Measurements from ENCODE around the gene GRAMD2B. TPM values are rescaled to one million over a fixed set of nuclear protein-coding genes. Genes with fewer than 3 reads are reported as not detected.

GRAMD2B gene
- total RNA-seq, 1 donor from 2014 or later: 29.1 TPM

DNA sequence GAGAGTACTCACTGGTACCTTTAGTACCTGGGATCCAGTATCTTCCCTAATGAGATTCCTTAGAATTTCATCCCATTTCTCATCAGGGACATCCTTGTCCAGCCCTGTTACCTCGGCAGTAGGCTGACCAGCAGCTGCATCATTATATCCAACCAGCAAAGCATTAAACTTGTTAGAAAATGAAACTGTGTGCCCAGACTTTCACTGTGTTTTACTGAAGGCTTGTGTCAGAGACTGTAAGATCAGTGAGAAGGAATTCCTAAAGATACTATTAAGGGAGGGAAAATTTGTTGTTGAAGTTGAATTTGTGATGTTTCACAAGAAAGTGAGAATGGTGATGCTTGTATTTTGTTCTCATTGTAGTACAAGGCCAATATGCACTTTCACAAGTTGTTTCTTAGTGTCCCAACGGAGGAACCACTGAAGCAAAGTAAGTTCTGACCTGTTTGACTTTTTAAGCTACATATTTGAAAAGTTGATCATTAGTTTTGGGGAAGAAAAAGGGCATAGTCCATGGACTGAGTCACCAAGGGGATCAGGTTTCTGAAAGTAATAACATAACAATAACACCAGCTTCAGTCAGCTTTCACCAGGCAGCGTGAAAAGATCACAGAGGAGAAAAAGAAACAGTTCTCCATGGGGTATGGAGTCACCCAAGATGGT, 48.8 kb downstream of the GRAMD2B start:
- Mint-ChIP-seq H3K27me3 (ENCODE audit: low read depth, unreplicated experiment) (no peaks in the 10 kb centered on the region), H3K9me3 (ENCODE audit: unreplicated experiment) (no peaks in the 10 kb centered on the region), H3K4me1 (ENCODE audit: low read depth, unreplicated experiment) (peaks cover 15% of the 10 kb centered on the region), H3K27ac (ENCODE audit: unreplicated experiment) (peak overlapping the region; percentile 81), H3K4me3 (ENCODE audit: unreplicated experiment) (peak overlapping the region; percentile 34), H3K36me3 (ENCODE audit: low read depth, unreplicated experiment) (peaks cover 16% of the 10 kb centered on the region)
- H3K27me3 ChIP-seq (ENCODE audit: insufficient read depth, low read length): no peaks in the 10 kb centered on the region
- no peaks in the 10 kb centered on the region for H3K9me3 ChIP-seq (ENCODE audit: insufficient read depth, low read depth, low read length)
- TF ChIP-seq, protein P1, sequence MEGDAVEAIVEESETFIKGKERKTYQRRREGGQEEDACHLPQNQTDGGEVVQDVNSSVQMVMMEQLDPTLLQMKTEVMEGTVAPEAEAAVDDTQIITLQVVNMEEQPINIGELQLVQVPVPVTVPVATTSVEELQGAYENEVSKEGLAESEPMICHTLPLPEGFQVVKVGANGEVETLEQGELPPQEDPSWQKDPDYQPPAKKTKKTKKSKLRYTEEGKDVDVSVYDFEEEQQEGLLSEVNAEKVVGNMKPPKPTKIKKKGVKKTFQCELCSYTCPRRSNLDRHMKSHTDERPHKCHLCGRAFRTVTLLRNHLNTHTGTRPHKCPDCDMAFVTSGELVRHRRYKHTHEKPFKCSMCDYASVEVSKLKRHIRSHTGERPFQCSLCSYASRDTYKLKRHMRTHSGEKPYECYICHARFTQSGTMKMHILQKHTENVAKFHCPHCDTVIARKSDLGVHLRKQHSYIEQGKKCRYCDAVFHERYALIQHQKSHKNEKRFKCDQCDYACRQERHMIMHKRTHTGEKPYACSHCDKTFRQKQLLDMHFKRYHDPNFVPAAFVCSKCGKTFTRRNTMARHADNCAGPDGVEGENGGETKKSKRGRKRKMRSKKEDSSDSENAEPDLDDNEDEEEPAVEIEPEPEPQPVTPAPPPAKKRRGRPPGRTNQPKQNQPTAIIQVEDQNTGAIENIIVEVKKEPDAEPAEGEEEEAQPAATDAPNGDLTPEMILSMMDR (IDR thresholded peaks at IDR 0.05; ENCODE audit: insufficient read depth, low read depth, low read length): no peak
- peak overlapping the region; percentile 62 for H3K27ac ChIP-seq (ENCODE audit: low read depth, low read length)
- no peaks in the 10 kb centered on the region for H3K79me2 ChIP-seq (ENCODE audit: insufficient read depth, low read length)
- H3K36me3 ChIP-seq (ENCODE audit: insufficient read depth, low read length): peaks cover 15% of the 10 kb centered on the region
- H2AFZ ChIP-seq (ENCODE audit: low read depth, low read length): no peak overlapping the region
- FAIRE-seq (peak; percentile 90), DNase-seq (ENCODE audit: low read depth) (peak; percentile 81)
- H4K20me1 ChIP-seq (ENCODE audit: insufficient read depth, low read length): no peaks in the 10 kb centered on the region
- H3K4me3 ChIP-seq (ENCODE audit: insufficient read depth, low read depth, low read length): no peak overlapping the region
- H3K4me1 ChIP-seq (ENCODE audit: insufficient read depth, low read length): peaks cover 17% of the 10 kb centered on the region
- peak overlapping the region; percentile 13 for H3K9ac ChIP-seq (ENCODE audit: low read length)
- peak overlapping the region; percentile 69 for H3K4me2 ChIP-seq (ENCODE audit: low read length)

DNA sequence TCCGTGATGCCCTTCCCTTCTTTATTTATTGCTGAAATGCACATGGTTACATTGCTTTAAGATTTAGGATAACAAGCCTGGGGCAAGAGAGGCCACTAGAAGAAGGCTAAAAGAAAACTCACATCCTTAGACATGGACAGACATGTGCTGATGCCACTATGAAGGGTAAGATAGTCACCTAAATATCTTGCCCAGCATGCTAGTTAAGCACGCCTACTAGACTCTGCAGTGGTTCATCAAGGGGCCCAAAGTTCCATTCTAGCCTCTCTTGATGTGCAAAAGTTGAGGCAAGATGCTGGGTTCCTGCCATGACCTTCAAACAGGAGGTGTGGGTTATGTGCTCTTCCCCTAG, 49.3 kb downstream of the GRAMD2B start:
- Mint-ChIP-seq H3K4me1 (ENCODE audit: low read depth, unreplicated experiment) (peaks cover 15% of the 10 kb centered on the region), H3K36me3 (ENCODE audit: low read depth, unreplicated experiment) (peaks cover 16% of the 10 kb centered on the region), H3K4me3 (ENCODE audit: unreplicated experiment) (no peak overlapping the region), H3K27me3 (ENCODE audit: low read depth, unreplicated experiment) (no peaks in the 10 kb centered on the region), H3K27ac (ENCODE audit: unreplicated experiment) (peak overlapping the region; percentile 81), H3K9me3 (ENCODE audit: unreplicated experiment) (no peaks in the 10 kb centered on the region)
- H3K79me2 ChIP-seq (ENCODE audit: insufficient read depth, low read length): no peaks in the 10 kb centered on the region
- DNase-seq (ENCODE audit: low read depth) (no peak), FAIRE-seq (no peak)
- H3K36me3 ChIP-seq (ENCODE audit: insufficient read depth, low read length): peaks cover 15% of the 10 kb centered on the region
- TF ChIP-seq, protein P1 (IDR thresholded peaks at IDR 0.05; ENCODE audit: insufficient read depth, low read depth, low read length): no peak
- no peak for TF ChIP-seq EZH2 (IDR thresholded peaks at IDR 0.05; ENCODE audit: insufficient read depth, low read length)
- H2AFZ ChIP-seq (ENCODE audit: low read depth, low read length): no peak overlapping the region
- H3K4me2 ChIP-seq (ENCODE audit: low read length): peak overlapping the region; percentile 69
- peak overlapping the region; percentile 62 for H3K27ac ChIP-seq (ENCODE audit: low read depth, low read length)
- peak overlapping the region; percentile 13 for H3K9ac ChIP-seq (ENCODE audit: low read length)
- H4K20me1 ChIP-seq (ENCODE audit: insufficient read depth, low read length): no peaks in the 10 kb centered on the region
- H3K9me3 ChIP-seq (ENCODE audit: insufficient read depth, low read depth, low read length): no peaks in the 10 kb centered on the region
- H3K4me3 ChIP-seq (ENCODE audit: insufficient read depth, low read depth, low read length): no peak overlapping the region
- H3K4me1 ChIP-seq (ENCODE audit: insufficient read depth, low read length): peaks cover 21% of the 10 kb centered on the region
- no peaks in the 10 kb centered on the region for H3K27me3 ChIP-seq (ENCODE audit: insufficient read depth, low read length)
